B cell (primary cell): ENCODE data around the gene GPHN.

Source experiments
- EZH2 ChIP-seq: IDR thresholded peaks from 2 replicates; pipeline ENCODE4 v1.6.1; 2012; ENCODE audit warnings: borderline replicate concordance, low read depth, mild to moderate bottlenecking, moderate library complexity, low read length; ENCODE audit not compliant: insufficient read depth, poor library complexity, severe bottlenecking
- TF ChIP-seq, protein P1 (sequence below): fragments of 200-600 bp; IDR thresholded peaks from one replicate; pipeline ENCODE4 v1.8.0; 2022; ENCODE audit warnings: antibody characterized with exemption, mild to moderate bottlenecking

DNA sequence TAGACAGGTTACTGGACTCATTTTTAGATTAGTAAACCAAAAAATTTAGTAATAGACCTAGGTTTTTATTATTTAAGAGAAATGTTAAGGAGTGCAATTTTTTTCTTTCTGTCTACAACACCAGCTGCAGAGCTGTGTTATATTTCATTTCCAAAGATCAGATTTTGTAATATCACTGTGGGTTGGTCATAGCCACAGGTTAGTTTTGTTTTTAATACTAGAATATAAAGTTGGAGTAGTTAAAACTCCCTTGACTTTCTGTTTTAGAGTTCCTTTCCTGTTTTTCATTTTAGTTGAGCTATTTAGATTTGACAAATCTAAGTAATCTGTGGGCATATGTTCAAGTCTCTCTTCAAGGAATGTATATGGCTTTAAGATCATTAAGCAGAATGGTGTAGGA, 650.6 kb downstream of the GPHN start:
- TF ChIP-seq, protein P1, sequence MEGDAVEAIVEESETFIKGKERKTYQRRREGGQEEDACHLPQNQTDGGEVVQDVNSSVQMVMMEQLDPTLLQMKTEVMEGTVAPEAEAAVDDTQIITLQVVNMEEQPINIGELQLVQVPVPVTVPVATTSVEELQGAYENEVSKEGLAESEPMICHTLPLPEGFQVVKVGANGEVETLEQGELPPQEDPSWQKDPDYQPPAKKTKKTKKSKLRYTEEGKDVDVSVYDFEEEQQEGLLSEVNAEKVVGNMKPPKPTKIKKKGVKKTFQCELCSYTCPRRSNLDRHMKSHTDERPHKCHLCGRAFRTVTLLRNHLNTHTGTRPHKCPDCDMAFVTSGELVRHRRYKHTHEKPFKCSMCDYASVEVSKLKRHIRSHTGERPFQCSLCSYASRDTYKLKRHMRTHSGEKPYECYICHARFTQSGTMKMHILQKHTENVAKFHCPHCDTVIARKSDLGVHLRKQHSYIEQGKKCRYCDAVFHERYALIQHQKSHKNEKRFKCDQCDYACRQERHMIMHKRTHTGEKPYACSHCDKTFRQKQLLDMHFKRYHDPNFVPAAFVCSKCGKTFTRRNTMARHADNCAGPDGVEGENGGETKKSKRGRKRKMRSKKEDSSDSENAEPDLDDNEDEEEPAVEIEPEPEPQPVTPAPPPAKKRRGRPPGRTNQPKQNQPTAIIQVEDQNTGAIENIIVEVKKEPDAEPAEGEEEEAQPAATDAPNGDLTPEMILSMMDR = no peak
- no peak for TF ChIP-seq EZH2
